Cardiac septum (tissue), 1 donor: Measurements from ENCODE around the gene OR5B21. TPM values are rescaled to one million over a fixed set of nuclear protein-coding genes. Genes with fewer than 3 reads are reported as not detected.

Experiments
- DNase-seq: peaks from one replicate; pipeline ENCODE4 v3.0.0-alpha.2; 2020; ENCODE audit warnings: low spot score
- intact Hi-C: fragments of 100-400 bp; cut with DNase I; formaldehyde crosslinking; loops from one replicate; pipeline ENCODE4 v1.14.0; 2022
- total RNA-seq: library from RNA; stranded (reverse); fragmentation: NEBNext Ultra II Directional; extraction: Animal tissue kit (Norgen Biotek cat#: 25700); gene quantifications from one replicate; pipeline ENCODE4 v1.2.1, GENCODE V29; 2021
- donor health status: DM: no; HTN: no; CAD: no.

OR5B21 gene
- total RNA-seq, 1 donor from 2014 or later: not detected

DNA sequence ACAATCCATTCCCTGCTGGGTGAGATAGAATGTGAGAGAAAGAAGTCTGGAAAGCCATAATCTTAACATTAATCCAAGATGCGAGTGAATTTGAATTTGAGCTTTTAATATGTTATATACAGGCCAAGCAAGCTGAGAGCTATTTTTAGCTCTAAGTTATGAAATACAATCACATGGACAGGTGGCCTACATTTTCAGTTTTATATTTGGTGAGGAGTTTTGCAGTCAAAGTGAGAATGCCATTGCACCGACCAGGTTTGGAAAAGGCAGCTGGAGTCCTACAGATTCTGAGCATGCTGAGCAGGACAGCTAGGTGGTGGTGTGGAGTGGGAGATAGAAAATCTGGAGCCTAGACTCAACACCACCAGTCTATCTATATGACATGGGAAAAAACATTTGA lies 12.0 kb downstream of the OR5B21 start:
- intact Hi-C loops: no loop called here
- DNase-seq: no peak

DNA sequence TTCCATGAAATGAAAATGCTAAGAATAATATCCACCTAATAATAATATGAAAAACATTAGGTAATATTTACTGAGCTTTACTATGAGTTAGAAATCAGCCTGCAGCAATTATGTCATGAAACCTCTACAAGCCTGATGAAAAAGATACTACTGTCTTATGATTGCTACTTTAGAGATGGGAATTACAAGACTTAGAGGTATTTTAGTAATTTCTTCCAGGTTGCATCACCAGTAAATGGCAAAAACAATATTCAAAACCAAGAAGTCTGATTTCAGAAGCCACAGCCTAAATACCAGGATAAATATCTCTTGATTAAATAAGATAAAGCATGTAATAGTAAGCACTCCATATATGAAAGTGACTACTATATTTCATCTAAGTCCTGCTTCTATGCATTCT lies 13.8 kb downstream of the OR5B21 start:
- intact Hi-C loops: no loop called here
- DNase-seq: no peak

DNA sequence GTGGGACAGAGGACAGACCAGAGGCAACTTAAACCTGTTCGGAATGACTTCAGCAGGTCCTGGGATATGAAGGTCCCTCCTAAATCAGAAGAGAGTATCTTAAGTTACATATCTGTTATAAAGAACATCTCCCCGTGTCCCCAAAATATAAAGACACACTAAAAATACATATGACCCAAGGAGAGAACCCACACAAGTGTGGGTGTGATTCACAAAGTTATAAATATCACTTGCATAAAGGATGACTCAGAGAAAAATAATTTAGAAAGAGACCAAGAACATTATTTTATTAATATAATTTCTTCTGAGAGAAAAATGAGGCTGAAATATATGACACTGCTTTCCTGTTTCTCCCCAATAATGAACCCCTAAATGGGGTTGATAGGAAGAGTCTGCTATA lies 14.2 kb downstream of the OR5B21 start:
- no peak for DNase-seq
- intact Hi-C loops: no loop called here

DNA sequence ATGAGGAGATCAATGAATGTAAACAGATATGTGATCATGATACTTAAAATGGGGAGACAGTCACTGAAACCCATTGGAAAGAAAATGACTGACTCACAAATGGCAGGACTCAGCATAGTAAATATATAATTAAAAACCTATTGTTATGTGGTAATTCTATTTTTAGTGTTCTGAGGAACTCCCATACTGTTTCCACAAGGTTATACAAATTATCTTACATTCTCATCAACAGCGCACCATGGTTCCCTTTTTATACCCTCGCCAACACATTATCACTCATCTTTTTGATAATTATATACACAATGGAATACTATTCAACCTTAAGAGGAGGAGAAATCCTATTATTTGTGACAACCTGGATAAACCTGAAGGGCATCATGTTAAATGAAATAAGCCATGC lies 17.1 kb downstream of the OR5B21 start:
- intact Hi-C loops: no loop called here
- DNase-seq: no peak

DNA sequence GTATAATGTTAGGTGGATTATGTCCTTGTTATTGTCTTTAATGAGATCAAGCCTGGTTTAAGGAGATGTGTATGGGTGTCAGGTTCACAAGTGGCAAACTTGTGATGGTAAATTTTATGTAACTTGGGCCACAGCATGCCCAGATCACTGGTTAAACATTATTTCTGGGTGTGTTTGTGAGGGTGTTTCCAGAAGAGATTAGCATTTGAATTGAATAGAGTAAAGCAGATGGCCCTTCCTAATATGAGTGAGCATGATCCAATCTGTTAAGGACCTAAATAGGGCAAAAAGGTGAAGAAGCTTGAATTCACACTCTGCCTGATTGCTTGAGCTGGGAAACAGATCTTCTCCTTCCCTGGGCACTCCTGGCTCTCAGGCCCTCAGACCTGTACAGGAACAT lies 20.7 kb downstream of the OR5B21 start:
- DNase-seq: no peak
- intact Hi-C loops: no loop called here

DNA sequence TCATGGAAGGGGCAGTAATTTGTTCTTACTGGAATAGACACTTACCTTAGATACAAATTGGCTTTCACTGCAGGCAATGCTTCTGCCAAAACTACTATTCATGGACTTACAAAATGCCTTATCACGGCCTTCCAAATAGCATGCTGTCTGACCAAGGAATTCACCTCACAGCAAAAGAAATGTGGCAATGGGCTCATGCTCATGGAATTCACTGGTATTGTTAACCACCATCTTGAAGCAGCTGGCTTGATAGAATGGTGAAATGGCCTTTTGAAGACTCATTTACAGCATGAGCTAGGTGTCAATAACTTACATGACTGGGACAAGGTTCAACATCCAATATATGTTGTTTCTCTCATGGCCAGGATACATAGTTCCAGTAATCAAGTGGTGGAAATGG lies 21.9 kb downstream of the OR5B21 start:
- intact Hi-C loops: no loop called here
- DNase-seq: no peak

DNA sequence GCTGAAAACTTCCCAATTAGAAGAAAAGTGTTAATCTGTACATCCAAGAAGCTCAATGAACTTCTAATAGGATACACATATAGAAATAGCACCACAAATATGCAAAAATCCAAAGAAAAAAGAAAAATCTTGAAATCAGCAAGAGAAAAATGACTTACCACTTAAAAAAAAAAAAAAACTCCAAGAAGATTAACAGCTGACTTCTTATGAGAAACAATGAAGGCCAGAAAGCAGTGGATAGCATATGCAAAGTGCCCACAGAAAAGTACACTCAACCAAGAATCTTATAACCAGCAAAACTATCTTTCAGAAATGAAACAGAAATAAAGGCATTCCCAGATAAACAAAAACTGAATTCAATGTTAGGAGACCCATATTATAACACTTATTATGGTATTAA lies 36.0 kb downstream of the OR5B21 start:
- intact Hi-C loops: no loop called here
- no peak for DNase-seq

DNA sequence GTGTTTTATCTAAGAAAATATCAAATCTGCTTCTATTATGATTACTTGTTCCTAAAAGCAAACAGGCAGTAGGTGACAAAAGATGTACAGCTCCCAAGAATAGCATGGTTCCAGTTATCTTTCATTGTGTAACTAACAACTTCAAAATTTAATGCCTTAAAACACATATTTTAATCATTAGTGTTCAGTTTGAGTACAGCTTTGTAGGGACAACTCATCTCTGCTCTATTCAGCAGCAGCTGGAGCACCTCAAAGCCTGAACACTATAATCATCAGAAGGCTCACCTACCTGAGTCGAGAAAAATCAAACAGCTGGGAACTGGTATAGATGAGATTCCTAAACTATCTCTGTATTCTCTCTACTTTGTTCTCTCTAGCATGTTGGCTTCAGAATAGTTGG lies 41.6 kb downstream of the OR5B21 start:
- DNase-seq: no peak
- intact Hi-C loops: no loop called here

DNA sequence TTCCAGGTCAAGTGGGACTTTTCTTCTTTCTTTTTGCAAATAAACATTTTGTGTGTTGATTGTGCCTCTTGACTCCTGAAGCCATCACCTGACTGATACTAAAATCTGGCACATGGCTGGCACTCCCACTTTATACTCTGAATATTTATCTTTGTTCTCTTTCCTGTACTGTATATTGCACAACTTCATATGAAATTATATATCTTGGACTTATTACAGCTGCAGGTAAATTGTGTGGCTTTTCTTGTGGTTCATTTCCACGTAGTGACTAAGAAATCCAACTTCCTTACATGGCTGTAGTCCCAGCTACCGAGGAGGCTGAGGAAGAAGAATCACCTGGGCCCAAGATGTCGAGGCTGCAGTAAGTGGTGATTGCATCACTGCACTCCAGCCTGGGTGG lies 42.2 kb downstream of the OR5B21 start:
- intact Hi-C loops: no loop called here
- DNase-seq: no peak

Other genes starting within 250 kb of the OR5B21 start
- gene OR10W1, start 239.8 kb downstream of the OR5B21 start, total RNA-seq: not detected
- gene OR5B17, start 149.0 kb downstream of the OR5B21 start, total RNA-seq: not detected
- gene OR5B3, start 101.2 kb downstream of the OR5B21 start, total RNA-seq: not detected
- not detected for gene OR5B2, start 80.0 kb downstream of the OR5B21 start, total RNA-seq
- not detected for gene OR5B12, start 65.9 kb downstream of the OR5B21 start, total RNA-seq
- gene LPXN, start 67.8 kb upstream of the OR5B21 start, total RNA-seq: 4.4 TPM
- gene ZFP91, start 71.0 kb upstream of the OR5B21 start, total RNA-seq: 63.1 TPM
- gene CNTF, start 114.6 kb upstream of the OR5B21 start, total RNA-seq: 1.3 TPM
- gene GLYAT, start 223.8 kb upstream of the OR5B21 start, total RNA-seq: 0.22 TPM